H1 (cell line): ENCODE results near the gene ANGPTL2. TPM values are rescaled to one million over a fixed set of nuclear protein-coding genes. Genes with fewer than 3 reads are reported as not detected.

ENCODE experiments used
- CTCF ChIA-PET: fragments of 300-600 bp; sonication (Branson Sonifier 250); formaldehyde crosslinking; loops from one replicate; lab custom pipeline; 2021; ENCODE audit not compliant: partially characterized antibody; lab: Charles Lee
- POLR2A ChIA-PET: fragments of 300-600 bp; sonication (Branson Sonifier 250); formaldehyde crosslinking; loops from one replicate; lab custom pipeline; 2021; ENCODE audit warnings: inconsistent platforms; ENCODE audit not compliant: partially characterized antibody; lab: Charles Lee
- DNase-seq, 2 experiments: peaks; one replicate each; pipeline versions ENCODE4 v3.0.0 to v3.0.0-alpha.2; 2010 to 2022; ENCODE audit warnings: low spot score in 2 of 2, low read depth in 1 of 2, mixed read lengths in 1 of 2
- FAIRE-seq: peaks from 2 replicates; lab custom pipeline; 2011; peaks lifted over from hg19 to GRCh38; lab: Jason Lieb, UNC
- H2AFZ ChIP-seq: 2 replicates; pipeline ENCODE4 v1.8.1; 2012; ENCODE audit warnings: low read length, inconsistent platforms
- H2AK5ac ChIP-seq: 2 replicates; pipeline ENCODE4 v1.6.1; 2013; ENCODE audit warnings: low read depth, low read length
- H2BK120ac ChIP-seq: replicated peaks from 2 replicates; pipeline ENCODE3; 2013; ENCODE audit warnings: low read depth, low read length, inconsistent platforms
- H2BK12ac ChIP-seq: 2 replicates; pipeline ENCODE4 v1.6.1; 2013; ENCODE audit warnings: low read depth, low read length
- H2BK15ac ChIP-seq: 2 replicates; pipeline ENCODE4 v1.6.1; 2013; ENCODE audit warnings: low read length
- H2BK20ac ChIP-seq: 2 replicates; pipeline ENCODE4 v1.6.1; 2013; ENCODE audit warnings: low read length
- H2BK5ac ChIP-seq: 2 replicates; pipeline ENCODE4 v1.6.1; 2013; ENCODE audit warnings: low read depth, low read length
- H3K14ac ChIP-seq: 2 replicates; pipeline ENCODE4 v1.6.1; 2013; ENCODE audit warnings: inconsistent platforms; ENCODE audit not compliant: insufficient read length
- H3K18ac ChIP-seq: 2 replicates; pipeline ENCODE4 v1.6.1; 2013; ENCODE audit warnings: low read length; ENCODE audit errors: extremely low read depth
- H3K23ac ChIP-seq: 2 replicates; pipeline ENCODE4 v1.6.1; 2013; ENCODE audit warnings: inconsistent platforms; ENCODE audit not compliant: insufficient read length
- H3K23me2 ChIP-seq: 2 replicates; pipeline ENCODE4 v1.6.1; 2013; ENCODE audit warnings: low read depth, low read length
- H3K27ac ChIP-seq: 2 replicates; pipeline ENCODE4 v1.6.1; 2011; ENCODE audit warnings: low read depth, low read length, inconsistent platforms
- H3K27me3 ChIP-seq, 4 experiments: replicated peaks in 1 of 4; 1 replicate in 1 of 4; 2 replicates in 3 of 4; pipeline versions ENCODE4 v1.6.1 to v1.8.1; 2011 to 2013; ENCODE audit warnings: low read length in 3 of 4, mild to moderate bottlenecking in 3 of 4, inconsistent platforms in 2 of 4, mixed read lengths in 2 of 4, moderate library complexity in 1 of 4; ENCODE audit not compliant: control insufficient read depth in 3 of 4, insufficient read depth in 3 of 4; ENCODE audit errors: extremely low read depth in 1 of 4
- H3K36me3 ChIP-seq, 4 experiments: 2 replicates each; pipeline versions ENCODE4 v1.6.1 to v1.8.1; 2011 to 2013; ENCODE audit warnings: mild to moderate bottlenecking in 4 of 4, low read length in 3 of 4, moderate library complexity in 2 of 4, control low read depth in 1 of 4, inconsistent platforms in 1 of 4; ENCODE audit not compliant: insufficient read depth in 4 of 4, control insufficient read depth in 2 of 4
- H3K4ac ChIP-seq: replicated peaks from 2 replicates; pipeline ENCODE3; 2013; ENCODE audit warnings: low read length, low read depth, mixed read lengths, inconsistent platforms; ENCODE audit not compliant: insufficient read length
- H3K4me1 ChIP-seq, 4 experiments: replicated peaks in 1 of 4; 1 replicate in 1 of 4; 2 replicates in 3 of 4; pipeline versions ENCODE4 v1.6.1 to v1.8.1; 2011 to 2013; ENCODE audit warnings: low read length in 3 of 4, inconsistent platforms in 2 of 4, mixed read lengths in 1 of 4; ENCODE audit not compliant: insufficient read depth in 4 of 4, control insufficient read depth in 3 of 4
- H3K4me2 ChIP-seq, 2 experiments: 2 replicates each; pipeline versions ENCODE4 v1.6.1 to v1.8.1; 2011 to 2013; ENCODE audit warnings: low read depth in 2 of 2, low read length in 2 of 2, control low read depth in 1 of 2, inconsistent platforms in 1 of 2, mild to moderate bottlenecking in 1 of 2; ENCODE audit not compliant: insufficient read depth in 1 of 2
- H3K4me3 ChIP-seq, 4 experiments: fragments of 200-600, 300-600 bp in 1 of 4; sonication (generic), shearing (Covaris generic), sonication (Bioruptor Twin) in 1 of 4; 2 replicates each; pipeline versions ENCODE4 v1.5.1 to v1.8.1; 2011 to 2016; ENCODE audit warnings: low read length in 4 of 4, low read depth in 3 of 4, control low read depth in 2 of 4, inconsistent platforms in 2 of 4, mild to moderate bottlenecking in 2 of 4, mixed read lengths in 1 of 4, moderate library complexity in 1 of 4; ENCODE audit not compliant: insufficient read depth in 2 of 4; ENCODE audit errors: extremely low read depth in 1 of 4
- H3K56ac ChIP-seq: replicated peaks from 2 replicates; pipeline ENCODE3; 2013; ENCODE audit warnings: low read depth, mild to moderate bottlenecking, mixed read lengths, low read length, inconsistent platforms; ENCODE audit not compliant: insufficient read length
- H3K79me1 ChIP-seq: 2 replicates; pipeline ENCODE4 v1.6.1; 2013; ENCODE audit warnings: low read depth, low read length, control low read depth
- H3K79me2 ChIP-seq, 2 experiments: 2 replicates each; pipeline versions ENCODE4 v1.6.1 to v1.8.1; 2012 to 2013; ENCODE audit warnings: low read length in 2 of 2, mild to moderate bottlenecking in 2 of 2, inconsistent platforms in 1 of 2; ENCODE audit not compliant: insufficient read depth in 2 of 2, control insufficient read depth in 1 of 2
- H3K9ac ChIP-seq, 4 experiments: replicated peaks in 1 of 4; 1 replicate in 1 of 4; 2 replicates in 3 of 4; pipeline versions ENCODE4 v1.6.1 to v1.8.1; 2011 to 2013; ENCODE audit warnings: low read depth in 3 of 4, low read length in 3 of 4, control low read depth in 2 of 4, mild to moderate bottlenecking in 2 of 4, moderate library complexity in 2 of 4, inconsistent platforms in 1 of 4; ENCODE audit errors: extremely low read depth in 1 of 4
- H3K9me3 ChIP-seq, 2 experiments: 2 replicates each; pipeline versions ENCODE4 v1.6.1 to v1.8.1; 2012 to 2013; ENCODE audit warnings: mild to moderate bottlenecking in 2 of 2, moderate library complexity in 2 of 2, control low read depth in 1 of 2, inconsistent platforms in 1 of 2, low read depth in 1 of 2, low read length in 1 of 2, mixed read lengths in 1 of 2; ENCODE audit not compliant: insufficient read depth in 2 of 2
- H4K20me1 ChIP-seq, 2 experiments: replicated peaks in 1 of 2; 2 replicates each; pipeline versions ENCODE3 to v1.8.1; 2011 to 2013; ENCODE audit warnings: inconsistent platforms in 2 of 2, low read length in 2 of 2, mild to moderate bottlenecking in 1 of 2; ENCODE audit not compliant: insufficient read depth in 2 of 2, control insufficient read depth in 1 of 2
- H4K5ac ChIP-seq: 2 replicates; pipeline ENCODE4 v1.6.1; 2013; ENCODE audit warnings: low read length, low read depth, mixed read lengths, inconsistent platforms; ENCODE audit not compliant: insufficient read length
- H4K8ac ChIP-seq: 2 replicates; pipeline ENCODE4 v1.8.0; 2013; ENCODE audit warnings: mild to moderate bottlenecking, moderate library complexity, low read length, inconsistent platforms; ENCODE audit not compliant: insufficient read depth; ENCODE audit errors: extremely low read depth
- H4K91ac ChIP-seq: replicated peaks from 2 replicates; pipeline ENCODE3; 2013; ENCODE audit warnings: low read length, mixed read lengths, inconsistent platforms; ENCODE audit not compliant: insufficient read length
- CREB1 ChIP-seq: IDR thresholded peaks from 2 replicates; pipeline ENCODE4 v1.6.1; 2012; ENCODE audit warnings: inconsistent platforms
- SIN3A ChIP-seq, 2 experiments: IDR thresholded peaks in 1 of 2; conservative IDR thresholded peaks in 1 of 2; 2 replicates each; pipeline ENCODE4 v1.6.1; 2011 to 2012; ENCODE audit warnings: low read length in 2 of 2, improper control_type of control experiment in 1 of 2, low read depth in 1 of 2, mild to moderate bottlenecking in 1 of 2
- SP2 ChIP-seq: IDR thresholded peaks from 2 replicates; pipeline ENCODE4 v1.6.1; 2012; ENCODE audit warnings: mild to moderate bottlenecking, low read length, inconsistent platforms
- ZNF274 ChIP-seq: IDR thresholded peaks from 2 replicates; pipeline ENCODE4 v1.7.0; 2012; ENCODE audit warnings: low read length, borderline replicate concordance; ENCODE audit errors: extremely low read depth
- WGBS, 2 experiments: shearing (Covaris generic) in 1 of 2; methylation state at CpG; one replicate each; pipeline versions ENCODE4 v1.1.6 to v1.1.7; 2013 to 2015; ENCODE audit warnings: low lambda C conversion rate in 2 of 2, mixed read lengths in 2 of 2, inconsistent platforms in 1 of 2, low coverage in 1 of 2, missing lambda C conversion rate in 1 of 2; ENCODE audit not compliant: insufficient replicate concordance in 2 of 2, insufficient coverage in 1 of 2, insufficient read length in 1 of 2; ENCODE audit errors: extremely low coverage in 1 of 2, missing lambda C conversion rate in 1 of 2; 5-methylcytosine and 5-hydroxymethylcytosine counted together
- polyA plus RNA-seq, 7 experiments: library from polyadenylated mRNA; depleted of rRNA in 3 of 7; stranded (reverse) in 5 of 7; unstranded in 2 of 7; fragments of >200 nt in 5 of 7; fragments of 200-250 nt in 2 of 7; gene quantifications; 1 replicate in 5 of 7; 2 replicates in 1 of 7; 4 replicates in 1 of 7; pipeline versions ENCODE4 v1.2.1 to v1.2.3, GENCODE V29; 2011 to 2013; ENCODE audit warnings: missing spikeins in 2 of 7, mixed read lengths in 2 of 7
- total RNA-seq: library from RNA; stranded (reverse); fragmentation: NEBNext Ultra II Directional; extraction: Animal tissue kit (Norgen Biotek cat#: 25700); gene quantifications from 2 replicates; pipeline ENCODE4 v1.2.1, GENCODE V29; 2021

ANGPTL2 gene
- total and polyA plus RNA-seq, 2 of the 8 experiments (the other 6 are each of a cell fraction or from before 2014, with no cell fraction given) = 9.0 to 10.6 TPM

DNA sequence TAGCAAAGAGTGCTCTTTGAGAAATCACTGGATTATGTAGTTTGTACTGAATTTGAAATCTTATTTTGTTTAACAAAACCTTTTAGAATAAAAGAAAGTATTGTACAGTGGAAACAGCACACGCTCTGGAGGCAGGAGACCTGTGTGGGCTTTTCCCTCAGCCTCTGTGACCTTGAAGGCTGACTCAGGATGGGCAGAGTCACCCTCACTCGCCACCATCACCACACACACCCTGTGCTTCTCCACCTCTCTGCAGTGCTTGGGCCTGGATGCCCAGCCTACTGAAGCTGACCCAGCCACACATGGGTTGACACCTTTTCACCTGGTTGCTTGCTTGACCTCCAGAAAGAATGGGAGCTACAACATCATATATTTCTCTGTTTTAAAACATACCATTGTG lies 19.6 kb downstream of the ANGPTL2 start:
- no peaks in the 10 kb centered on the region for H3K9me3 ChIP-seq
- no peak overlapping the region for H3K27ac ChIP-seq
- H2BK120ac ChIP-seq = no peak overlapping the region
- no peak overlapping the region for H3K9ac ChIP-seq
- 94% methylated on average over 2 of the region's 2 CpGs; no CpG with 5 or more reads in 1 of the 2 experiments for WGBS, 2 experiments
- no peak overlapping the region for H3K23ac ChIP-seq
- no peaks in the 10 kb centered on the region for H3K79me1 ChIP-seq
- H2AK5ac ChIP-seq = no peak overlapping the region
- H4K91ac ChIP-seq = no peak overlapping the region
- H3K4me2 ChIP-seq = no peak overlapping the region
- no peaks in the 10 kb centered on the region for H3K27me3 ChIP-seq
- H2BK20ac ChIP-seq = no peak overlapping the region
- no peaks in the 10 kb centered on the region for H3K23me2 ChIP-seq
- H3K36me3 ChIP-seq = no peaks in the 10 kb centered on the region
- H3K4ac ChIP-seq = no peak overlapping the region
- no peak overlapping the region for H4K8ac ChIP-seq
- H2BK15ac ChIP-seq = no peak overlapping the region
- FAIRE-seq (no peak), DNase-seq (no peak)
- H3K14ac ChIP-seq = no peak overlapping the region
- no peaks in the 10 kb centered on the region; a peak in 1 of 7 replicates for H3K4me1 ChIP-seq
- H2BK12ac ChIP-seq = no peak overlapping the region
- ChIA-PET POLR2A (interaction anchor here (2.0 kb wide), 1 partner anchor 19 kb away, joined by 9 read pairs; the partner anchor contains the start of gene ANGPTL2), CTCF (interaction anchor here (0.9 to 2.2 kb wide), 5 partner anchors 9 to 92 kb away, joined by 3 to 9 read pairs (median 5); no protein-coding TSS in a partner anchor)
- peaks cover 0 to 5% of the 10 kb centered on the region in 2 experiments for H4K20me1 ChIP-seq
- no peak overlapping the region for H4K5ac ChIP-seq
- H3K79me2 ChIP-seq = no peaks in the 10 kb centered on the region
- H2BK5ac ChIP-seq = no peak overlapping the region
- H3K4me3 ChIP-seq = no peak overlapping the region
- no peak overlapping the region for H2AFZ ChIP-seq
- H3K18ac ChIP-seq = no peak overlapping the region
- no peak overlapping the region for H3K56ac ChIP-seq
- no peak for TF ChIP-seq SIN3A (conservative IDR thresholded peaks at IDR 0.05 in 1 of 2, IDR thresholded peaks at IDR 0.05 in 1 of 2; ENCODE audit: low read depth in 1 of 2, low read length in 2 of 2)
- no peak for TF ChIP-seq CREB1
- no peak for TF ChIP-seq ZNF274
- no peak for TF ChIP-seq SP2
